OCI-LY1 (cell line): Measurements from ENCODE around the gene SLC25A51.

Experiments used
- CTCF ChIP-seq: fragments of 200-600 bp; sonication (generic), shearing (Covaris generic); IDR thresholded peaks from 2 replicates; pipeline ENCODE4 v1.5.1; 2017; ENCODE audit warnings: mild to moderate bottlenecking, antibody characterized with exemption, low read length, moderate library complexity, mixed read lengths
- EZH2 ChIP-seq: fragments of 200-600 bp; sonication (generic), shearing (Covaris generic); IDR thresholded peaks from 2 replicates; pipeline ENCODE4 v1.8.0; 2017; ENCODE audit warnings: borderline replicate concordance, mixed run types, mild to moderate bottlenecking, antibody characterized with exemption, low read length, moderate library complexity, mixed read lengths

GRCh38 chr9:37902796-37903646 lies 906 bp downstream of the SLC25A51 start:
- TF ChIP-seq CTCF (no peak), EZH2 (no peak)
